GM12878 (cell line): ENCODE measurements around the gene DISP3. TPM values are rescaled to one million over a fixed set of nuclear protein-coding genes. Genes with fewer than 3 reads are reported as not detected.

Experiments used
- ATAC-seq: fragments of 200-7000 bp; cut with Tn5 transposase; 3 replicates; pipeline ENCODE4 v1.9.1; 2020; ENCODE audit warnings: mild to moderate bottlenecking, moderate library complexity
- BruUV-seq: library from RNA; stranded (reverse); fragments of 400-500 nt; replicated peaks from 2 replicates; lab custom pipeline; 2021; lab: Mats Ljungman, UMichigan
- CTCF ChIA-PET: fragments of 300-600 bp; sonication (Branson Sonifier 250); formaldehyde crosslinking; extraction: SDS; loops from one replicate; lab custom pipeline; 2021; ENCODE audit warnings: inconsistent platforms; lab: Yijun Ruan, JAX
- POLR2A ChIA-PET: fragments of 350-600 bp; formaldehyde crosslinking; extraction: SDS; loops from one replicate; lab custom pipeline; 2021; ENCODE audit warnings: inconsistent platforms; lab: Charles Lee
- RAD21 ChIA-PET: fragments of 300-600 bp; sonication (Branson Sonifier 250); formaldehyde crosslinking; loops from one replicate; lab custom pipeline; 2023; ENCODE audit warnings: antibody characterized with exemption; ENCODE audit not compliant: unreplicated experiment; lab: Charles Lee
- SMC1A ChIA-PET: fragments of 300-600 bp; sonication (Branson Sonifier 250); formaldehyde crosslinking; loops from one replicate; lab custom pipeline; 2023; ENCODE audit not compliant: unreplicated experiment, uncharacterized antibody; lab: Charles Lee
- DNase-seq: peaks from one replicate; pipeline ENCODE4 v3.0.0-alpha.2; 2011; ENCODE audit warnings: low read depth, low spot score
- FAIRE-seq: peaks from 3 replicates; lab custom pipeline; 2011; peaks lifted over from hg19 to GRCh38; lab: Jason Lieb, UNC
- H2AFZ ChIP-seq: 2 replicates; pipeline ENCODE4 v1.6.0; 2011; ENCODE audit warnings: low read depth, low read length, control low read depth; ENCODE audit not compliant: control insufficient read depth
- H3K27ac ChIP-seq: 2 replicates; pipeline ENCODE4 v1.5.1; 2011; ENCODE audit warnings: control low read depth; ENCODE audit not compliant: control insufficient read depth, insufficient read depth
- H3K27me3 ChIP-seq, 2 experiments: replicated peaks in 1 of 2; 2 replicates each; pipeline versions ENCODE4 v1.6.0 to v1.6.1; 2011; ENCODE audit warnings: low read length in 1 of 2; ENCODE audit not compliant: control insufficient read depth in 2 of 2, insufficient read depth in 2 of 2
- H3K36me3 ChIP-seq, 2 experiments: 2 replicates each; pipeline ENCODE4 v1.5.1; 2011; ENCODE audit warnings: low read length in 1 of 2; ENCODE audit not compliant: control insufficient read depth in 2 of 2, insufficient read depth in 2 of 2
- H3K4me1 ChIP-seq: 2 replicates; pipeline ENCODE4 v1.6.1; 2011; ENCODE audit warnings: mild to moderate bottlenecking, low read length, moderate library complexity, mixed read lengths; ENCODE audit not compliant: control insufficient read depth, insufficient read depth
- H3K4me2 ChIP-seq: 2 replicates; pipeline ENCODE4 v1.6.0; 2011; ENCODE audit warnings: control low read depth; ENCODE audit not compliant: control insufficient read depth, insufficient read depth
- H3K4me3 ChIP-seq: fragments of 200-600 bp; sonication (generic); 2 replicates; pipeline ENCODE4 v1.5.1; 2016
- H3K79me2 ChIP-seq: 2 replicates; pipeline ENCODE4 v1.6.0; 2011; ENCODE audit warnings: low read length; ENCODE audit not compliant: control insufficient read depth, insufficient read depth
- H3K9ac ChIP-seq: 2 replicates; pipeline ENCODE4 v1.8.0; 2011; ENCODE audit warnings: low read length, control low read depth, mixed read lengths; ENCODE audit not compliant: control insufficient read depth, insufficient read depth
- H3K9me3 ChIP-seq: replicated peaks from 3 replicates; pipeline ENCODE4 v1.5.1; 2011; ENCODE audit warnings: mild to moderate bottlenecking, low read length; ENCODE audit not compliant: control insufficient read depth, insufficient read depth
- H4K20me1 ChIP-seq: 2 replicates; pipeline ENCODE4 v1.6.0; 2011; ENCODE audit not compliant: control insufficient read depth, insufficient read depth
- ATF2 ChIP-seq: IDR thresholded peaks from 2 replicates; pipeline ENCODE4 v1.6.1; 2012; ENCODE audit warnings: low read length, inconsistent platforms
- BACH1 ChIP-seq: fragments of 450-650 bp; IDR thresholded peaks from 2 replicates; pipeline ENCODE4 v1.6.1; 2017; ENCODE audit warnings: mild to moderate bottlenecking, borderline replicate concordance
- BCL3 ChIP-seq: IDR thresholded peaks from 2 replicates; pipeline ENCODE4 v1.6.1; 2011; ENCODE audit warnings: borderline replicate concordance, low read depth, mild to moderate bottlenecking, moderate library complexity, low read length; ENCODE audit not compliant: insufficient read depth, poor library complexity, severe bottlenecking
- BRCA1 ChIP-seq: IDR thresholded peaks from 2 replicates; pipeline ENCODE4 v1.6.1; 2011; ENCODE audit warnings: low read depth, low read length, improper control_type of control experiment
- CBFB ChIP-seq: IDR thresholded peaks from 2 replicates; pipeline ENCODE4 v1.6.1; 2016; ENCODE audit warnings: antibody characterized with exemption, low read depth
- GABPA ChIP-seq: IDR thresholded peaks from 2 replicates; pipeline ENCODE4 v1.6.1; 2014; ENCODE audit warnings: antibody characterized with exemption, low read depth, mild to moderate bottlenecking, inconsistent platforms
- HDAC2 ChIP-seq: fragments of 200-600 bp; sonication (generic); IDR thresholded peaks from 2 replicates; pipeline ENCODE4 v1.6.1; 2017
- IRF4 ChIP-seq: IDR thresholded peaks from 2 replicates; pipeline ENCODE4 v1.6.1; 2011; ENCODE audit warnings: low read depth, low read length
- KDM1A ChIP-seq: fragments of 200-600 bp; sonication (generic); IDR thresholded peaks from 2 replicates; pipeline ENCODE4 v1.6.1; 2016; ENCODE audit warnings: borderline replicate concordance
- MEF2B ChIP-seq: fragments of 450-650 bp; IDR thresholded peaks from 2 replicates; pipeline ENCODE4 v1.6.1; 2018; ENCODE audit warnings: mild to moderate bottlenecking, moderate library complexity; ENCODE audit not compliant: partially characterized antibody, poor library complexity, severe bottlenecking
- MXI1 ChIP-seq: fragments of 150-350 bp; IDR thresholded peaks from 2 replicates; pipeline ENCODE4 v1.6.1; 2011; ENCODE audit warnings: low read depth, mild to moderate bottlenecking, inconsistent platforms, low read length, improper control_type of control experiment
- MYB ChIP-seq: fragments of 150-350 bp; IDR thresholded peaks from 2 replicates; pipeline ENCODE4 v1.6.1; 2014; ENCODE audit warnings: mild to moderate bottlenecking, low read depth, low read length, borderline replicate concordance
- NFYB ChIP-seq: IDR thresholded peaks from 2 replicates; pipeline ENCODE4 v1.6.1; 2011; ENCODE audit warnings: low read depth, mild to moderate bottlenecking, low read length, improper control_type of control experiment, moderate library complexity; ENCODE audit not compliant: insufficient read depth
- NR2C2 ChIP-seq: IDR thresholded peaks from 2 replicates; pipeline ENCODE4 v1.6.1; 2011; ENCODE audit warnings: borderline replicate concordance, low read depth; ENCODE audit not compliant: control insufficient read depth, insufficient read length
- PAX8 ChIP-seq: fragments of 450-650 bp; IDR thresholded peaks from 2 replicates; pipeline ENCODE4 v1.6.1; 2017; ENCODE audit warnings: mild to moderate bottlenecking, moderate library complexity
- POU2F2 ChIP-seq: IDR thresholded peaks from 3 replicates; pipeline ENCODE4 v1.6.1; 2011; ENCODE audit warnings: low read depth, mild to moderate bottlenecking, low read length, borderline replicate concordance
- RAD21 ChIP-seq: IDR thresholded peaks from 2 replicates; pipeline ENCODE4 v1.6.1; 2011; ENCODE audit warnings: mild to moderate bottlenecking, low read depth, low read length, moderate library complexity; ENCODE audit not compliant: insufficient read depth
- SMC3 ChIP-seq: IDR thresholded peaks from 2 replicates; pipeline ENCODE4 v1.6.1; 2011; ENCODE audit warnings: low read length, improper control_type of control experiment, borderline replicate concordance
- STAT3 ChIP-seq: IDR thresholded peaks from 2 replicates; pipeline ENCODE4 v1.6.1; 2011; ENCODE audit warnings: low read depth, low read length, improper control_type of control experiment
- TCF7 ChIP-seq: IDR thresholded peaks from 2 replicates; pipeline ENCODE4 v1.6.1; 2014; ENCODE audit warnings: antibody characterized with exemption, borderline replicate concordance
- WGBS: methylation state at CpG from one replicate; pipeline ENCODE4 v1.1.6; 2016; ENCODE audit warnings: low lambda C conversion rate; ENCODE audit not compliant: insufficient replicate concordance, insufficient coverage; ENCODE audit errors: missing lambda C conversion rate; 5-methylcytosine and 5-hydroxymethylcytosine counted together
- in situ Hi-C: fragments of 300-500 bp; cut with MboI; formaldehyde crosslinking; loops from 9 replicates; pipeline ENCODE4 v1.14.3; 2018; ENCODE audit warnings: mixed read lengths
- intact Hi-C: fragments of 100-400 bp; cut with micrococcal nuclease; formaldehyde crosslinking; loops from one replicate; pipeline ENCODE4 v1.14.2; 2022; ENCODE audit not compliant: unreplicated experiment
- polyA plus RNA-seq, 11 experiments: library from polyadenylated mRNA; depleted of rRNA in 4 of 11; unstranded in 6 of 11; stranded (reverse) in 5 of 11; fragments of >200 nt; fragmentation: Nextera tagmentation in 4 of 11; fragmentation: Illumina TruSeq in 1 of 11; extraction: Ambion mirVana in 4 of 11; extraction: Trizol in 1 of 11; gene quantifications; 1 replicate in 1 of 11; 2 replicates in 10 of 11; pipeline versions ENCODE4 v1.2.1 to v1.2.3, GENCODE V29; 2011 to 2016; ENCODE audit warnings: inconsistent platforms in 2 of 11, missing spikeins in 2 of 11, low read depth in 1 of 11
- total RNA-seq, 4 experiments: library from RNA; depleted of rRNA in 3 of 4; stranded (reverse); fragments of >200 nt in 3 of 4; fragmentation: Illumina TruSeq in 1 of 4; extraction: Trizol in 1 of 4; gene quantifications; 2 replicates each; pipeline versions ENCODE4 v1.2.1 to v1.2.3, GENCODE V29; 2013 to 2021

The DISP3 gene
- total and polyA plus RNA-seq, 10 of the 15 experiments (the other 5 are each of a cell fraction or from before 2014, with no cell fraction given): under 0.01 to 0.18 (median 0.09) TPM; not detected in 2

- TF ChIP-seq TCF7: no peak
Observed at GRCh38 chr1:11487196-11487751, 8.3 kb downstream of the DISP3 start (continued).

- DNase-seq: no peak
- Histone ChIP-seq H3K4me2 (no peak overlapping the region), H3K36me3 (no peaks in the 10 kb centered on the region), H3K4me1 (no peaks in the 10 kb centered on the region), H3K27me3 (peaks cover 0 to 8% of the 10 kb centered on the region in 2 experiments; a peak in 3 of 4 replicates), H3K9ac (no peak overlapping the region), H2AFZ (no peak overlapping the region), H3K4me3 (no peak overlapping the region), H3K9me3 (no peaks in the 10 kb centered on the region), H3K79me2 (no peaks in the 10 kb centered on the region), H3K27ac (no peak overlapping the region), H4K20me1 (no peaks in the 10 kb centered on the region)
- ChIA-PET POLR2A (no interaction called here), CTCF (interaction anchor here (0.7 kb wide), 1 partner anchor 451 kb away, joined by 3 read pairs; no protein-coding TSS in a partner anchor), SMC1A (no interaction called here), RAD21 (no interaction called here)
- no peak for ATAC-seq
- TF ChIP-seq HDAC2 (no peak), SMC3 (no peak), NR2C2 (no peak), POU2F2 (no peak), MYB (no peak), ATF2 (no peak), IRF4 (no peak), PAX8 (no peak), RAD21 (no peak), BCL3 (no peak), NFYB (no peak), CBFB (no peak), STAT3 (no peak), BACH1 (no peak), GABPA (no peak), KDM1A (no peak), MEF2B (no peak), BRCA1 (no peak), MXI1 (no peak)
- in situ Hi-C loops (no loop called here), intact Hi-C loops (no loop called here)
- 8% methylated on average over 9 of the region's 9 CpGs for WGBS
- no TSS peak for BruUV-seq
- FAIRE-seq: no peak
Observed at GRCh38 chr1:11488201-11488770, 9.3 kb downstream of the DISP3 start.
